PC-9 (cell line): ENCODE measurements around the gene NAA20.

ENCODE experiments used
- CTCF ChIP-seq: fragments of 200-600 bp; sonication (generic); conservative IDR thresholded peaks from 2 replicates; pipeline ENCODE4 v1.6.1; 2017; ENCODE audit warnings: mixed run types, antibody characterized with exemption, mild to moderate bottlenecking, moderate library complexity
- EZH2 ChIP-seq: fragments of 200-600 bp; sonication (generic); IDR thresholded peaks from 2 replicates; pipeline ENCODE4 v1.8.0; 2017; ENCODE audit warnings: antibody characterized with exemption, low read depth

GRCh38 chr20:20027284-20027683 lies 10.1 kb downstream of the NAA20 start:
- TF ChIP-seq CTCF (no peak), EZH2 (no peak)
